ENCODE data around the gene ZNF644. TPM values are rescaled to one million over a fixed set of nuclear protein-coding genes. Genes with fewer than 3 reads are reported as not detected.

The ZNF644 gene
- total RNA-seq, 1 donor from 2014 or later: 37.9 TPM

DNA sequence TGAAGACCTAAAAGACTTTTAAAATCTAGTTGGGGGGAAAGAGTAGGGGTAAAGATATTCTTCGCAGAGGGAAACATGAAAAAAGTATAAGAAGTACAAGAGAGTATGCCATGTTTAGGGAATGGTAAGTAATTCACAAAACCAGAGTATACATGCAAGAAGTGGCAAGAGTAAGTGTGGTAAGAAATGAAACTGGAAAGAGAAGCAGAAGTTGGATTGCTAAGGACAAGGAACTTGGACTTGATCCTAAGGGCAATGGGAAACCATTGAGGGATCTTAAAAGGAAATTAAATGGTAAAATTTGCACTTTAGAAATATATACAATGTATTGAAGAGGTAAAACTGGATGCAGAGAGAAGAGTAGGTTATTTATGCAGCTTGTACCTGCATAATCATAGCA is 9.2 kb upstream of the ZNF644 start:
- H3K27ac Mint-ChIP-seq (ENCODE audit: unreplicated experiment): no peak overlapping the region
- no peak for DNase-seq (ENCODE audit: low spot score)
- no peaks in the 10 kb centered on the region for H3K9me3 Mint-ChIP-seq (ENCODE audit: low read depth)

DNA sequence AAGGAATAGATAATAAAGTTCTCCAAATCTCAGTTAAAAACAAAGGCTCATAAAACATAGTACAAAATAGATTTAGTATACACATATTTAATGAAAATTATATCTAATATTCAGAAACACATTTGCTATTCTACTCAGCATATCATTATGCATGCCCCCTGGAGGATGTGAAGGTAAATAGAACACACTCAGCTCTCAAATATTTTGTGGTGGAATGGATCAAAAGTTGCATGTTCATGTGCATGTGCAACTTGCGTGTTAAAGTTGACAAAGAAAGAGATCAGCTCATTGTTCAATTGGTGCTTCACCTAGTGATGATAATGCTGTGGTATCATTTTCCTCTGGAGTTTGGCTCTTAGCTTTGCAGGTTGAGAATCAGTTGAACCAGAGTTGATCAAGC is 4.9 kb upstream of the ZNF644 start:
- peak; percentile 74 for TF ChIP-seq CTCF (IDR thresholded peaks at IDR 0.05)
- Mint-ChIP-seq H3K27ac (ENCODE audit: unreplicated experiment) (no peak overlapping the region), H3K4me3 (ENCODE audit: unreplicated experiment) (no peak overlapping the region), H3K27me3 (ENCODE audit: low read depth) (peaks cover 9% of the 10 kb centered on the region), H3K36me3 (ENCODE audit: low read depth) (no peaks in the 10 kb centered on the region), H3K9me3 (ENCODE audit: low read depth) (no peaks in the 10 kb centered on the region), H3K4me1 (ENCODE audit: low read depth) (peaks cover 11% of the 10 kb centered on the region)
- no peak for DNase-seq (ENCODE audit: low spot score)

More for the DNA sequence above, 9.2 kb upstream of the ZNF644 start:
- no peaks in the 10 kb centered on the region for H3K4me1 Mint-ChIP-seq (ENCODE audit: low read depth)
- no peak for TF ChIP-seq CTCF (IDR thresholded peaks at IDR 0.05)
- H3K27me3 Mint-ChIP-seq (ENCODE audit: low read depth): peaks cover 21% of the 10 kb centered on the region
- no peak overlapping the region for H3K4me3 Mint-ChIP-seq (ENCODE audit: unreplicated experiment)
- H3K36me3 Mint-ChIP-seq (ENCODE audit: low read depth): no peaks in the 10 kb centered on the region

GRCh38 chr1:91026320-91026719 is 4.5 kb upstream of the ZNF644 start:
- no peak overlapping the region for H3K27ac Mint-ChIP-seq (ENCODE audit: unreplicated experiment)

DNA sequence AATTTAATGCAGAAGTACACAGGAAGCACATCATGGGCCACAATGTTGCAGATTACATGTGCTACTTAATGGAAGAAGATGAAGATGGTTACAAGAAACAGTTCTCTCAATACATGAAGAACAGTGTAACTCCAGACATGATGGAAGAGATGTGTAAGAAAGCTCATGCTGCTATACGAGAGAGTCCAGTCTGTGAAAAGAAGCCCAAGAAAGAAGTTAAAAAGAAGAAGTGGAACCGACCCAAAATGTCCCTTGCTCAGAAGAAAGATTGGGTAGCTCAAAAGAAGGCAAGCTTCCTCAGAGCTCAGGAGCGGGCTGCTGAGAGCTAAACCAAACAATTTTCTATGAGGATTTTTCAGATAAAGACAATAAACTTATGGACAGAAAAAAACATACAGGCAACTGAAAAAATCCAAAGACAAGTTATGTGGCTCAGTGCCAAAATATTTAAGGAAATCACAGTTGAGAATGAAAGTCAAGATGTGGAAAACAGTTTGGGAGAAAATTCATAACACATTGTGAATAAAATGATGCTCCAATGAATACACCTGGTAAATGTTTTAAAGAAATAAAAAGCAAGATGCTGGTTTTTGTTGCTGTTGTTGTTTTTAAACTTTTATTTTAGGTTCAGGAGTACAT is 2.8 kb upstream of the ZNF644 start:
- TF ChIP-seq CTCF (IDR thresholded peaks at IDR 0.05): no peak
- Mint-ChIP-seq H3K4me3 (ENCODE audit: unreplicated experiment) (no peak overlapping the region), H3K36me3 (ENCODE audit: low read depth) (no peaks in the 10 kb centered on the region), H3K4me1 (ENCODE audit: low read depth) (peaks cover 25% of the 10 kb centered on the region), H3K9me3 (ENCODE audit: low read depth) (no peaks in the 10 kb centered on the region), H3K27ac (ENCODE audit: unreplicated experiment) (no peak overlapping the region), H3K27me3 (ENCODE audit: low read depth) (no peaks in the 10 kb centered on the region)
- no peak for DNase-seq (ENCODE audit: low spot score)

More at GRCh38 chr1:91026320-91026719, 4.5 kb upstream of the ZNF644 start:
- Mint-ChIP-seq H3K4me3 (ENCODE audit: unreplicated experiment) (no peak overlapping the region), H3K36me3 (ENCODE audit: low read depth) (no peaks in the 10 kb centered on the region), H3K9me3 (ENCODE audit: low read depth) (no peaks in the 10 kb centered on the region), H3K27me3 (ENCODE audit: low read depth) (peaks cover 6% of the 10 kb centered on the region), H3K4me1 (ENCODE audit: low read depth) (peaks cover 11% of the 10 kb centered on the region)
- no peak for TF ChIP-seq CTCF (IDR thresholded peaks at IDR 0.05)
- DNase-seq (ENCODE audit: low spot score): no peak

DNA sequence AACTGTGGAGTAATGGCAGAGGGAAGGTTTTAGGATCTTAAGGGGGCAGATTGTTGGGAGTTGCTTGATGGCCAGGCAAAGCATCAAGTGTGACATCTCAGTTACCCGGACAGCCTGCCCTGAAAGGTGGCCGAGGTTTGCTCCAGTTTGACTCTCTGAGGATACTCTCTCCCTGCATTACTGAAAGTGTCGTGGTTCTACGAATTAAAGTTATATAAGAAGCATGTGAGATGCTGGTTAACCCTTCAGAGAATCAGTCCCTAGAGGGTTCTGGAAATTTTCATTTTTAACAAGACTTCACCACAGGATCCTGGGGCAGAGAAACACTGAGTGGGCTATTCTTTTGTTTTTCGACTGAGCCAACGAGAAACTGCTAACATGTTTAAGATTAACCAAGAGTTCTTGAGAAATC is 689 bp upstream of the ZNF644 start:
- Mint-ChIP-seq H3K27me3 (ENCODE audit: low read depth) (no peaks in the 10 kb centered on the region), H3K4me3 (ENCODE audit: unreplicated experiment) (peak overlapping the region; percentile 91), H3K36me3 (ENCODE audit: low read depth) (no peaks in the 10 kb centered on the region), H3K4me1 (ENCODE audit: low read depth) (peaks cover 43% of the 10 kb centered on the region), H3K9me3 (ENCODE audit: low read depth) (no peaks in the 10 kb centered on the region), H3K27ac (ENCODE audit: unreplicated experiment) (peak overlapping the region; percentile 100)
- DNase-seq (ENCODE audit: low spot score): no peak
- no peak for TF ChIP-seq CTCF (IDR thresholded peaks at IDR 0.05)

Data from chondrocyte (in vitro differentiated cells).